ENCODE measurements around the gene MCC.

Gene MCC

GRCh38 chr5:113031557-113031956 lies 456.7 kb downstream of the MCC start:
- Mint-ChIP-seq H3K36me3 (ENCODE audit: insufficient read depth) (peaks cover 6% of the 10 kb centered on the region), H3K4me1 (peaks cover 19% of the 10 kb centered on the region), H3K4me3 (no peak overlapping the region), H3K27me3 (no peaks in the 10 kb centered on the region), H3K27ac (ENCODE audit: low read depth) (no peak overlapping the region), H3K9me3 (no peaks in the 10 kb centered on the region)
- DNase-seq (ENCODE audit: low spot score in 2 of 2) (no peak), ATAC-seq (replicated peaks; ENCODE audit: extremely low read depth, poor library complexity, severe bottlenecking) (no peak)

DNA sequence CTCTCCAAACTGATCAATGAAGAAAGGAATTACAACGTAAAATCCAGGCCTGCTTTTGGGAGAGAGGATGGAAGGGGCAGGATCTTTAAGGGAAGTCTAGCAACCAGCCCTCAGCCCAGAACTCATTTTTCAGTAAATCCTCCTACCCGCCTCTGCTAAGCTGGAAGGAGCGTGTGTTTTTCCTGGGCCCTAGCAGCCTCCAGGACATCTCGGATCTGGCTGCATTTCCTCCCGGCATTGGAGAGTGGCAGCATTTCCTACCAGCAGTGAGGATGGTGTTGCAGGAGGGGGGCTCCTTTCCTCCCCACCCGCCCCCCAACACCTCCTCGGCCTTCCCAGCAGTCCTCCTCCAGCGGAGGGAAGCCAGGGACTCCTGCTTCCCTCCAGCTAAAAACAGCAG lies 457.1 kb downstream of the MCC start:
- no peak for ATAC-seq (replicated peaks; ENCODE audit: extremely low read depth, poor library complexity, severe bottlenecking)
- no peak for DNase-seq (ENCODE audit: low spot score in 2 of 2)
- no peaks in the 10 kb centered on the region for H3K9me3 Mint-ChIP-seq
- no peak overlapping the region for H3K4me3 Mint-ChIP-seq
- peak overlapping the region; percentile 38 for H3K27ac Mint-ChIP-seq (ENCODE audit: low read depth)
- peaks cover 19% of the 10 kb centered on the region for H3K4me1 Mint-ChIP-seq
- peaks cover 6% of the 10 kb centered on the region for H3K36me3 Mint-ChIP-seq (ENCODE audit: insufficient read depth)
- H3K27me3 Mint-ChIP-seq = no peaks in the 10 kb centered on the region

DNA sequence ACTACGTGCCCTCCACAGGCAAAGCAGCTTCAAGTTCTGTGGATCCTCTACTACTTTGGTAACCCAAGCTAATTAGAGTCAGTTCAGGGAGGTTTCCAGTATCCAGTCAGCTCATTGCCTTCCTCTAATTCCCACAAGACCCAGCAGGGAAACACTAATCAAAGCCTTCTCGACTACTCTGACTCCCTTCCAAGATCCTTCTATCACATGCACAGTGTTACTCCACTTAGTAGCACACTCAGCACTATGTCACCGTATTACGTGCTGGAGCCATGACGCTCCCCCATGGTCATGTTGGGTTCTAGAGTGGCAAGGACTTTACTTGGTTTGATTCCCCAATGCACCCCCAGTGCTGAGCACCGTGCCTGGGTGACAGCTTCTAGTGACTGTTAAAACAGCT lies 458.6 kb downstream of the MCC start:
- DNase-seq (ENCODE audit: low spot score in 2 of 2) = no peak
- H3K27ac Mint-ChIP-seq (ENCODE audit: low read depth) = no peak overlapping the region
- peaks cover 13% of the 10 kb centered on the region for H3K4me1 Mint-ChIP-seq
- no peak for ATAC-seq (replicated peaks; ENCODE audit: extremely low read depth, poor library complexity, severe bottlenecking)
- no peak overlapping the region for H3K4me3 Mint-ChIP-seq
- peaks cover 7% of the 10 kb centered on the region for H3K36me3 Mint-ChIP-seq (ENCODE audit: insufficient read depth)
- H3K9me3 Mint-ChIP-seq = no peaks in the 10 kb centered on the region
- no peaks in the 10 kb centered on the region for H3K27me3 Mint-ChIP-seq

- Mint-ChIP-seq H3K36me3 (ENCODE audit: insufficient read depth) (peaks cover 12% of the 10 kb centered on the region), H3K9me3 (no peaks in the 10 kb centered on the region), H3K27ac (ENCODE audit: low read depth) (no peak overlapping the region), H3K4me3 (no peak overlapping the region), H3K27me3 (no peaks in the 10 kb centered on the region), H3K4me1 (peaks cover 17% of the 10 kb centered on the region)
- ATAC-seq (replicated peaks; ENCODE audit: extremely low read depth, poor library complexity, severe bottlenecking) (no peak), DNase-seq (ENCODE audit: low spot score in 2 of 2) (no peak)
Measured at GRCh38 chr5:113027431-113027830, 460.8 kb downstream of the MCC start.

DNA sequence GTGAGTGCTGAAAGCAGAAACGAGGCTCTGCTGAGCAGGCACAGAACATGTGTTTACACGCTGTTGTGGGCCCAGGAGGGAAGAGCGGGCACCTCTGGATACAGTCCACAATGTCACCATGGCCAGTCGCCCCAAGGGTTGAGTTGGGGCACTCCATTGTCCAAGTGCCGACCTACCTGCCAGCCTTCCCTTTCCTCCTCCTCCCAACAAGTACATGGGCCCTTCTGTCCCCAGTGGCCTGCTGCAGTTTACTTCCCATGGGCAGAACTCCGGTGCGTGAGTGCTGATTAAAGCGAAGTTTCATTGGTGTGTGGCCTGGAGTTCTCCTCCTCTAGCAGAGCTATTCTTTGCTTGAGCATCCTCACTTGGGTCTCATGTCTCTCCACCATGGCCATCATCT lies 461.2 kb downstream of the MCC start:
- Mint-ChIP-seq H3K9me3 (no peaks in the 10 kb centered on the region), H3K36me3 (ENCODE audit: insufficient read depth) (peaks cover 12% of the 10 kb centered on the region), H3K4me1 (peaks cover 20% of the 10 kb centered on the region), H3K4me3 (no peak overlapping the region), H3K27ac (ENCODE audit: low read depth) (peak overlapping the region; percentile 6), H3K27me3 (no peaks in the 10 kb centered on the region)
- ATAC-seq (replicated peaks; ENCODE audit: extremely low read depth, poor library complexity, severe bottlenecking) = no peak
- no peak for DNase-seq (ENCODE audit: low spot score in 2 of 2)

- no peaks in the 10 kb centered on the region for H3K27me3 Mint-ChIP-seq
- DNase-seq (ENCODE audit: low spot score in 2 of 2) = no peak
- H3K4me3 Mint-ChIP-seq = no peak overlapping the region
- H3K4me1 Mint-ChIP-seq = peaks cover 26% of the 10 kb centered on the region
- ATAC-seq (replicated peaks; ENCODE audit: extremely low read depth, poor library complexity, severe bottlenecking) = no peak
- peak overlapping the region; percentile 6 for H3K27ac Mint-ChIP-seq (ENCODE audit: low read depth)
- H3K9me3 Mint-ChIP-seq = no peaks in the 10 kb centered on the region
- H3K36me3 Mint-ChIP-seq (ENCODE audit: insufficient read depth) = peaks cover 12% of the 10 kb centered on the region
Measured at GRCh38 chr5:113026211-113026610, 462.0 kb downstream of the MCC start.

DNA sequence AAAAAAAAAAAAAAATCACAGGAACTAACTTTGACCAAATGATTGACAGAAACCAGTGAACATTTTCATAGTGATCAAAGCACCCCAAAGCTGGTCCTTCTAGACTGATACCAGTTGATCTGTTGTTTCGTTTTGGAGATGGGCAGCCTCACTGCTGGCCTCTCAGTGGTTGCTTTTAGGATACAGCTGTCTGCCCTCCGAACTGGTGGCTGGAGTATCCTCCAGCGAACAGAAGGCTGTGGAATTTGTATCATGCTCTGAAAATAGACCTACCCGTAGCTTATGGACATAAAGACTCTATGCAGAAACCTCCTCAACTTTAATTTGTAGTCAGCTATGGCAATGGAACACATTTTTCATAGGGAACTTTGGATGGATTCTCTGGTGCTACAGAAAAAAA lies 462.7 kb downstream of the MCC start:
- H3K4me1 Mint-ChIP-seq = peaks cover 33% of the 10 kb centered on the region
- H3K36me3 Mint-ChIP-seq (ENCODE audit: insufficient read depth) = peaks cover 12% of the 10 kb centered on the region
- DNase-seq (ENCODE audit: low spot score in 2 of 2) (no peak), ATAC-seq (replicated peaks; ENCODE audit: extremely low read depth, poor library complexity, severe bottlenecking) (no peak)
- H3K9me3 Mint-ChIP-seq = no peaks in the 10 kb centered on the region
- no peak overlapping the region for H3K4me3 Mint-ChIP-seq
- H3K27ac Mint-ChIP-seq (ENCODE audit: low read depth) = no peak overlapping the region
- no peaks in the 10 kb centered on the region for H3K27me3 Mint-ChIP-seq

GRCh38 chr5:113024076-113024697 lies 464.1 kb downstream of the MCC start:
- DNase-seq (ENCODE audit: low spot score in 2 of 2) (no peak), ATAC-seq (replicated peaks; ENCODE audit: extremely low read depth, poor library complexity, severe bottlenecking) (no peak)
- H3K9me3 Mint-ChIP-seq = no peaks in the 10 kb centered on the region
- H3K4me3 Mint-ChIP-seq = no peak overlapping the region
- peaks cover 33% of the 10 kb centered on the region for H3K4me1 Mint-ChIP-seq
- H3K36me3 Mint-ChIP-seq (ENCODE audit: insufficient read depth) = peaks cover 12% of the 10 kb centered on the region
- H3K27me3 Mint-ChIP-seq = no peaks in the 10 kb centered on the region
- H3K27ac Mint-ChIP-seq (ENCODE audit: low read depth) = no peak overlapping the region

GRCh38 chr5:113022661-113023060 lies 465.6 kb downstream of the MCC start:
- H3K9me3 Mint-ChIP-seq = no peaks in the 10 kb centered on the region
- peaks cover 48% of the 10 kb centered on the region for H3K4me1 Mint-ChIP-seq
- H3K4me3 Mint-ChIP-seq = peak overlapping the region; percentile 53
- H3K36me3 Mint-ChIP-seq (ENCODE audit: insufficient read depth) = peaks cover 12% of the 10 kb centered on the region
- H3K27ac Mint-ChIP-seq (ENCODE audit: low read depth) = peak overlapping the region; percentile 83
- peak; percentile 96 for ATAC-seq (replicated peaks; ENCODE audit: extremely low read depth, poor library complexity, severe bottlenecking)
- peak in 1 of 2 donors; percentile 16 for DNase-seq (ENCODE audit: low spot score in 2 of 2)
- H3K27me3 Mint-ChIP-seq = no peaks in the 10 kb centered on the region

DNA sequence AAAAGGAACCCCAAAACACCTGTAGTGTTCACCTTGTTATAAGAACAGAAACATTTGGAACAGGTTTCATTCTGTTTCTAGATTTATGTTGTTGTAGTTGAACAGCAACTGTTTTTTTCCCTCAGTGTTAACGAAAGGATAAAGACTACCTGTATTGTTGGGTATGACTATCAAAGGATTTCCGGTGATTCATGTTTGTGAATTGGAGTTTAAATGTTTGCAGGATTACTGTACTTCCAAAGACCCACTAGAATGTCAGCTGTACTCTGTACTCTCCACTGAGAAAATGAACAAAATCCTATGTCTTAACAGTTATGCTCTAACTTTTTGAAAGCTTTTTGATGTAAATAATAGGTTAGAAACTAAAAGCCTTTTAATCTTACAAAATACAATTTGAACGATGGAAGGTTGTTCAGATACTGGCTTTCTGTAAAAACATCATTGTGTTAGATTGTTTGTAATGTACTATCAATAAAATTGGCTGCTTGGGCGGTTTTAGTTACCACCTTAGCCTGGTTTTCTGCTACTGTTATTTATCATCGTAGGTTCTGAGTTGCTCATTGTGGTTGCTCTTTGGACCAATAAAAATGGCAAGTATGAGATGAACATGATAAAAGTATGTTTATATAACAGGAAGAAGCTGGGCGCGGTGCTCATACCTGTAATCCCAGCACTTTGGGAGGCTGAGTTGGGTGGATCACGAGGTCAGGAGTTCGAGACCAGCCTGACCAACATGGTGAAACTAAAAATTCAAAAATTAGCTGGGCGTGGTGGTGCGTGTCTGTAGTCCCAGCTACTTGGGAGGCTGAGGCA lies 467.6 kb downstream of the MCC start:
- no peaks in the 10 kb centered on the region for H3K9me3 Mint-ChIP-seq
- peak overlapping the region; percentile 62 for H3K4me3 Mint-ChIP-seq
- no peak for DNase-seq (ENCODE audit: low spot score in 2 of 2)
- H3K36me3 Mint-ChIP-seq (ENCODE audit: insufficient read depth) = peaks cover 9% of the 10 kb centered on the region
- ATAC-seq (replicated peaks; ENCODE audit: extremely low read depth, poor library complexity, severe bottlenecking) = no peak
- H3K27me3 Mint-ChIP-seq = no peaks in the 10 kb centered on the region
- H3K27ac Mint-ChIP-seq (ENCODE audit: low read depth) = peak overlapping the region; percentile 78
- H3K4me1 Mint-ChIP-seq = peaks cover 55% of the 10 kb centered on the region

DNA sequence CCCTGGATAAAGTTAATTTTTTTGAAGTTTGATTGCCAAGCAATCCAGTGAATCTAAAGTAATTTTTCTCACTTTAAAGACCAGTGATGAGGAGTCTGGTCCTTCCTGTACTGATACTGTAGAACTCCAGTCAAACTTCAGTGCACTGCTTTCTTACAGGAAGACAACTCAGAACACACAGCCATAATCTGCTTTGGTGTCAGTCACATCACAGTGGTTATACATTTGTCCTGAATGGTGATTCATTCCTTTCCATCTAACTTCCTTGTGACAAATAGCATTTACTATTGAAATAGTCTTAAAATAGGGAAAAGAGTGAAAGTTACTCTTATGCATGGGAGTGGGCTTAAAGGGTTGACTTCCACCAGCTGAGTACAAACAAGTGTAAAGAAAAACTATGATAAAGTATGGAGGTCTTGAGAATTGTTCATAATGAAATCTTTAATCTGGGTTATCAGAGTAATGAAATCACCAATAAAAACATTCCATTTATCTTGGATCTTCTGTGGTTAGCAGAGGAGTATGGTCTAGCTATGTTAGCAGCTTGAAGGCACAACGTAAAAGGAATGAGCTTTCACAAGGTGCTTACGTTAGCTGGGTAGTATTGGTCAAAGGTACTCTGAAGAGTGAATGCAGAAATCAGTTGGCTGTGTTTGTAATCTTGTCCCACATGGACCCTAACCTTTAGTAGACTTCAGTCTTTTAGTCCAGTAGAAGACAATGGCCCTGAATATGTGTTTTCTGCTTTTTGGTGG lies 470.2 kb downstream of the MCC start:
- peaks cover 58% of the 10 kb centered on the region for H3K4me1 Mint-ChIP-seq
- H3K27me3 Mint-ChIP-seq = no peaks in the 10 kb centered on the region
- no peaks in the 10 kb centered on the region for H3K9me3 Mint-ChIP-seq
- DNase-seq (ENCODE audit: low spot score in 2 of 2) (no peak), ATAC-seq (replicated peaks; ENCODE audit: extremely low read depth, poor library complexity, severe bottlenecking) (no peak)
- no peak overlapping the region for H3K27ac Mint-ChIP-seq (ENCODE audit: low read depth)
- H3K4me3 Mint-ChIP-seq = no peak overlapping the region
- peaks cover 12% of the 10 kb centered on the region for H3K36me3 Mint-ChIP-seq (ENCODE audit: insufficient read depth)

DNA sequence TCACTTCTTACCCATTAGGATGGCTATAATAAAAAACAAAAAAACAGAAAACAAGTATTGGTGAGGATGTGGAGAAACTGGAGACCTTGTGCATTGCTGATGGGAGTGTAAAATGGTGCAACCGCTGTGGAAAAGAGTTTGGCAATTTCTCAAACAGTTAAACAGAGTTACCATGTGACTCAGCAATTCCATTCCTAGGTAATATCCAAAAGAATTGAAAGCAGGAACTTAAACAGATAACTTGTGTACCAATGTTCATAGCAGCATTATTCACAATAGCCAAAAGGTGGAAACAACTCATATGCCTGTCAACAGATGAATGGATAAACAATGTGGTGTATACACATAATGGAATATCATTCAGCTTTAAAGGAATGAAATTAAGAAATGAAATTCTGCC lies 482.8 kb downstream of the MCC start:
- DNase-seq (ENCODE audit: low spot score in 2 of 2) (no peak), ATAC-seq (replicated peaks; ENCODE audit: extremely low read depth, poor library complexity, severe bottlenecking) (no peak)
- Mint-ChIP-seq H3K27ac (ENCODE audit: low read depth) (no peak overlapping the region), H3K4me3 (no peak overlapping the region), H3K9me3 (no peaks in the 10 kb centered on the region), H3K36me3 (ENCODE audit: insufficient read depth) (peaks cover 70% of the 10 kb centered on the region), H3K4me1 (peaks cover 6% of the 10 kb centered on the region), H3K27me3 (no peaks in the 10 kb centered on the region)

DNA sequence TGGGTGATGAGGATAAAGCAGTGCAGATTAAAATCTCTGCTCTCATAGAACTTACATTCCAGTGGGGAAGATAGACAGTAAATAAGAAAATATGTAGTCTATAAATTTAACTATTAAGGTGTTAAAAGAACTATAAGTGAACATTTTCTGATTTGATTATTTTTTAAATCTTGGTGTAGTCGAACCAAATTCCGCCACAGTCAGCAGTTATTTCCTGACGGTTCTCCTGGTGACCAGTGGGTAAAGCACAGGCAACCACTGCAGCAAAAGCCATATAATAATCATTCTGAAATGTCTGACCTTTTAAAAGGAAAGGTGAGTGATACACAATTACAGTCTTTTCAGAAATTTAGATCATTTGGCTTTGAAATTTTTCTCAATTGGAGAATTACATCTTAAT lies 484.5 kb downstream of the MCC start:
- Mint-ChIP-seq H3K36me3 (ENCODE audit: insufficient read depth) (peaks cover 66% of the 10 kb centered on the region), H3K4me3 (no peak overlapping the region), H3K27me3 (no peaks in the 10 kb centered on the region), H3K9me3 (no peaks in the 10 kb centered on the region), H3K4me1 (peaks cover 10% of the 10 kb centered on the region), H3K27ac (ENCODE audit: low read depth) (no peak overlapping the region)
- no peak for ATAC-seq (replicated peaks; ENCODE audit: extremely low read depth, poor library complexity, severe bottlenecking)
- DNase-seq (ENCODE audit: low spot score in 2 of 2) = no peak

Data from central memory CD8-positive, alpha-beta T cell (primary cell).